NCI-H345 treated with DMSO at 0.1 percent for 48 hours (cell line): Measurements from ENCODE around the gene SLC30A7.

Source experiments
- DNase-seq: peaks from one replicate; lab custom pipeline; 2025; ENCODE audit not compliant: unreplicated experiment; lab: John Stamatoyannopoulos, UW

The SLC30A7 gene

DNA sequence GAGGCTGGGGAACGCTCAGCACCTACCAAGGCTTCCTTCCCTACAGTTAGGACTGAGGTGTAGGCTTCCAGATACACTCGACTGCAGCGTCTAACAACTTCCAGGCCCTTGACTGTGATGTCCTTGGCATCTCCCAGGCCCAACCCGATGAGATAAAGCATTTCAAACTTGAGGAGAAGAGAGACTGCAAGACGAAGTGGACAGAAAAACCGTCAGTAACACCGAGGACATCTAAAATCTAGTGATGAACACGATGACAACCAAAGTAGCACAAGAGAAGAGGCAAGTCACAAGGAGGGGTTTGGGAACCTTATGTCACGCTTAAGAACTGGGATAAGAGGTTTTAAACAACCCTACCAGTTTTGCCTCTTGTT is 129.4 kb downstream of the SLC30A7 start:
- DNase-seq = peak; percentile 35

DNA sequence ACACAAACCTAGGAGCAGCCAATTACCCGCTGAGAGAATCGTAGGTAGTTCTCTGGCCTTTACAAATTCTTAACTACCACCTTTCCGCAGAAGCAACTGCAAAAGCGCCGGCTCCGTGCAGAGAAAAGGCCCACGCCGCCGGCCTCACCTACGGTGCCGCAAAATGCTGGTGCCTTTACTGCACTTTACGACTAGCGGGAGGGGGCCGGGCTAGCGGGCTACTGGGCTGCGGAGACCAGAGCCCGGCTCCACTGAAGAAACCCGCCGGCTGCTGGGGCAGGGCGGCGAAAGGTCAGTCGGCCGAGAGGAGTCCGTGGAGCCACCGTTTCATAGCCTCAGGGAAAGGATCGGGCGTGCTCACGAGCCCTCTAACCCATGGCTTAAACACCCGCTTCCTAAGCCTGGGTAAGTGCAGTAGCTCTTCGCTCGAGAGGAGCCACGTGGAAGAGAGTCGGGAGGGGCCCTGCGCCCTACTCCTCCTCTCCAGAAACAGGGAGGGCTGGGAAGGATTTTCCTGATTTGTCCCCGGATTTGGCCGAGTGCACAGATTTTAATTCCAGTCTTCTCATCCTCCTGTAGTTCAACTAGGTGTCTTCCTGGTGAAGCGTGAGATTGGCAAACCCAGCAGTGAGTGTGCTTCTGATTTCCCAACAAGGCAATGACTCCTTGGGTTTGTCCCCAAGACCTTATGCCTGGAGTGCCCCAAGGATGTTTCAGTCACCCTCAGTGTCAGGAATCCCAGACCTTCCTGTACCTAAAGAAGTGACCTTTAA is 130.0 kb downstream of the SLC30A7 start, which contains the start of gene DPH5:
Gene DPH5 (minus strand): TSS at position 128 of the 773 bp plus-strand sequence. CDS start 341 bp downstream, outside the sequence.
- DNase-seq = peak; percentile 79

DNA sequence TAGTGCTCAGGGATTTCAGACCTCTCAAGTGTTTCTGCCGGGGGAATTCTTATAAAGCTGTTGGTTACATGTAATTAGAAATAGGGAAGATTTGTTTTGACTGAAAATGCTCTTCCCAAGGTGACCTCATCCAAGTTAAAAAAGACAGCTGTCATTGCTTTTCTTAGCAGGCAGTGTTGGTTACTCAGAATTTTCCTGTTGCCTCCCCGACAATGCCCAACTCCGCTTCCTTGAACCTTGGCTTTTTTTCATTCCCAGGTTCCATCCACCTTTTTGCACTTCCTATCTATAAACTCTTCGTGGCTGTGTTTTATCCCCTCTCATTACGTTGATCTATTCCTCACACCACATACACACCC is 130.5 kb downstream of the SLC30A7 start:
- no peak for DNase-seq

GRCh38 chr1:101027194-101027772 is 131.4 kb downstream of the SLC30A7 start:
- no peak for DNase-seq

DNA sequence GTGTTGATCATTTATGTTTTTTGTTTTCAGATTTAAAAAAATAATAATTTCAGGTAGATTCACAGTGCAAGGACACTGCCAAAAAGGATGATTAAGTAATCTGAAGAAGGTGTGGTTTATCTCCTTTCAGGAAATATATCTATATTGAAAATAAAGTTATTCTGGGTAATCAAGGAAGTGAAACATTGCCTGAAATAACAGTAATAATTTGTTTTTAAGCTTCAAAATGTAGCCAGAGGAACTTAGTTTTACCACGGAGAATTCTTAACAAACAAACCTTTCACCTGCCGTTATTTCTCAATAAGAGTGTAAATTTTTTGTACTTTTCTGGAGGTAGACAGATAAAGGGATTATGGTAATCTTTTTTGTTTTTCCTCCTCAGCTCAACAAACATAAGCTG is 132.6 kb downstream of the SLC30A7 start:
- no peak for DNase-seq

- DNase-seq = no peak
Observed at GRCh38 chr1:101029184-101029583, 133.3 kb downstream of the SLC30A7 start.

DNA sequence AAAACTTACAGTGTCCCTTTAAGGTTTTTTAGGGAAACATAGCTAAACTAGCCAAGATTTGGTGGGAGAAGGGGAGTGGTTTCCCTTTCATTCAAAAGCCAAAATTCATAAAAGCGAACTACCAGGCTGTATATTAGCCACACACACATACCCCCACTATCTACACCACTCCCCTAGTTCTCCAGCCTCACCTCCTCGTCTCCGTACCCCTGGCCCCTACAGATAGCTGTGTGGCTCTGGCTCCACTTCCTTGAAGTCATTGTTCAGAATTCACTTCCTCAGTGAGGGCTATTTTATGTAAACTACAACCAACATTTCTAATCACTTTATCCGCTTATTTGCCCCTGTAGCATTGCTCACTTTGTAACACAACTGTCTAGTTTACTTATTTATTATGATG is 135.0 kb downstream of the SLC30A7 start:
- no peak for DNase-seq
